WTC11 (cell line): ENCODE measurements around the gene EEF2. TPM values are rescaled to one million over a fixed set of nuclear protein-coding genes. Genes with fewer than 3 reads are reported as not detected.

ENCODE experiments used
- ATAC-seq: fragments of 200-7000 bp; cut with Tn5 transposase; 2 replicates; pipeline ENCODE4 v1.10.0; 2021; ENCODE audit warnings: mild to moderate bottlenecking, moderate library complexity
- CTCF ChIA-PET: fragments of 300-600 bp; sonication (Branson Sonifier 250); formaldehyde crosslinking; loops from one replicate; lab custom pipeline; 2021; ENCODE audit warnings: antibody characterized with exemption; lab: Charles Lee
- POLR2A ChIA-PET: fragments of 350-600 bp; sonication (Branson Sonifier 250); formaldehyde crosslinking; loops from one replicate; lab custom pipeline; 2021; ENCODE audit warnings: antibody characterized with exemption; lab: Charles Lee
- DNase-seq: peaks from one replicate; pipeline ENCODE4 v3.0.0; 2021; ENCODE audit warnings: low spot score
- H3K27ac Mint-ChIP-seq: 2 replicates; pipeline ENCODE4 v1.8.0; 2021; ENCODE audit warnings: mixed read lengths
- H3K27me3 Mint-ChIP-seq: 2 replicates; pipeline ENCODE4 v1.8.0; 2021; ENCODE audit warnings: low read depth, mild to moderate bottlenecking, moderate library complexity, mixed read lengths
- H3K36me3 Mint-ChIP-seq: 2 replicates; pipeline ENCODE4 v1.8.0; 2021; ENCODE audit warnings: mixed read lengths
- H3K4me1 Mint-ChIP-seq: 2 replicates; pipeline ENCODE4 v1.8.0; 2022; ENCODE audit warnings: mixed read lengths
- H3K4me3 Mint-ChIP-seq: 2 replicates; pipeline ENCODE4 v1.8.0; 2021; ENCODE audit warnings: mild to moderate bottlenecking, moderate library complexity, mixed read lengths
- H3K9me3 Mint-ChIP-seq: 2 replicates; pipeline ENCODE4 v1.8.0; 2021; ENCODE audit warnings: mixed read lengths
- ATF3 ChIP-seq: sonication (generic); formaldehyde crosslinking; conservative IDR thresholded peaks from 2 replicates; pipeline ENCODE4 v1.8.1; 2022; ENCODE audit warnings: mild to moderate bottlenecking, missing genetic modification reagents
- ATF6 ChIP-seq: sonication (generic); formaldehyde crosslinking; IDR thresholded peaks from 2 replicates; pipeline ENCODE4 v1.8.1; 2023; ENCODE audit warnings: mild to moderate bottlenecking, missing genetic modification reagents
- CBFB ChIP-seq: sonication (generic); formaldehyde crosslinking; IDR thresholded peaks from 2 replicates; pipeline ENCODE4 v1.8.1; 2022; ENCODE audit warnings: mild to moderate bottlenecking, low read depth, missing genetic modification reagents
- EMX1 ChIP-seq: fragments of 250-450 bp; sonication (Bioruptor Pico); IDR thresholded peaks from 2 replicates; pipeline ENCODE4 v1.8.0; 2021; ENCODE audit warnings: mild to moderate bottlenecking
- ESRRA ChIP-seq: sonication (generic); formaldehyde crosslinking; IDR thresholded peaks from 2 replicates; pipeline ENCODE4 v1.8.1; 2022; ENCODE audit warnings: mild to moderate bottlenecking, missing genetic modification reagents, borderline replicate concordance
- FOXJ3 ChIP-seq: sonication (generic); formaldehyde crosslinking; IDR thresholded peaks from 2 replicates; pipeline ENCODE4 v1.9.0; 2021; ENCODE audit warnings: missing genetic modification reagents, mild to moderate bottlenecking, borderline replicate concordance
- GRHL2 ChIP-seq: fragments of 250-450 bp; sonication (Bioruptor Pico); IDR thresholded peaks from 2 replicates; pipeline ENCODE4 v1.8.0; 2022; ENCODE audit warnings: mild to moderate bottlenecking, moderate library complexity; ENCODE audit not compliant: insufficient replicate concordance, severe bottlenecking
- HMGA2 ChIP-seq: fragments of 250-450 bp; sonication (Bioruptor Pico); IDR thresholded peaks from 2 replicates; pipeline ENCODE4 v1.4.0; 2021; ENCODE audit warnings: mild to moderate bottlenecking, moderate library complexity
- IRF2 ChIP-seq: sonication (generic); formaldehyde crosslinking; IDR thresholded peaks from 2 replicates; pipeline ENCODE4 v1.8.0; 2022; ENCODE audit warnings: low read depth, missing genetic modification reagents, borderline replicate concordance
- JUN ChIP-seq: sonication (generic); formaldehyde crosslinking; IDR thresholded peaks from 2 replicates; pipeline ENCODE4 v1.8.0; 2023; ENCODE audit warnings: mild to moderate bottlenecking, missing genetic modification reagents
- MAX ChIP-seq: sonication (generic); formaldehyde crosslinking; IDR thresholded peaks from 2 replicates; pipeline ENCODE4 v1.8.0; 2022; ENCODE audit warnings: mild to moderate bottlenecking, missing genetic modification reagents
- MYBL2 ChIP-seq: sonication (generic); formaldehyde crosslinking; IDR thresholded peaks from 2 replicates; pipeline ENCODE4 v1.8.1; 2023; ENCODE audit warnings: mild to moderate bottlenecking, moderate library complexity, missing genetic modification reagents
- NR2C2 ChIP-seq: sonication (generic); formaldehyde crosslinking; IDR thresholded peaks from 2 replicates; pipeline ENCODE4 v1.8.0; 2022; ENCODE audit warnings: mild to moderate bottlenecking, missing genetic modification reagents
- NR3C1 ChIP-seq: sonication (generic); formaldehyde crosslinking; conservative IDR thresholded peaks from 2 replicates; pipeline ENCODE4 v1.8.1; 2023; ENCODE audit warnings: low read depth, mild to moderate bottlenecking, missing genetic modification reagents
- PRRX2 ChIP-seq: fragments of 250-450 bp; sonication (Bioruptor Pico); IDR thresholded peaks from 2 replicates; pipeline ENCODE4 v1.8.0; 2021; ENCODE audit warnings: mild to moderate bottlenecking
- RELA ChIP-seq: sonication (generic); formaldehyde crosslinking; IDR thresholded peaks from 2 replicates; pipeline ENCODE4 v1.8.1; 2022; ENCODE audit warnings: missing genetic modification reagents, mild to moderate bottlenecking, borderline replicate concordance
- RORB ChIP-seq: fragments of 250-450 bp; sonication (Bioruptor Pico); IDR thresholded peaks from 2 replicates; pipeline ENCODE4 v1.9.0; 2021; ENCODE audit warnings: mild to moderate bottlenecking
- SMAD4 ChIP-seq: sonication (generic); formaldehyde crosslinking; IDR thresholded peaks from 2 replicates; pipeline ENCODE4 v1.8.0; 2022; ENCODE audit warnings: mild to moderate bottlenecking, missing genetic modification reagents
- TEAD1 ChIP-seq: sonication (generic); formaldehyde crosslinking; IDR thresholded peaks from 2 replicates; pipeline ENCODE4 v1.8.0; 2022; ENCODE audit warnings: mild to moderate bottlenecking, missing genetic modification reagents
- TEAD4 ChIP-seq: sonication (generic); formaldehyde crosslinking; IDR thresholded peaks from 2 replicates; pipeline ENCODE4 v1.8.0; 2022; ENCODE audit warnings: mild to moderate bottlenecking, missing genetic modification reagents
- USF1 ChIP-seq: sonication (generic); formaldehyde crosslinking; IDR thresholded peaks from 2 replicates; pipeline ENCODE4 v1.8.0; 2022; ENCODE audit warnings: mild to moderate bottlenecking, missing genetic modification reagents
- ZNF219 ChIP-seq: sonication (generic); formaldehyde crosslinking; IDR thresholded peaks from 2 replicates; pipeline ENCODE4 v1.8.0; 2023; ENCODE audit warnings: missing genetic modification reagents, mild to moderate bottlenecking, borderline replicate concordance
- ZNF263 ChIP-seq: sonication (generic); formaldehyde crosslinking; IDR thresholded peaks from 2 replicates; pipeline ENCODE4 v1.8.1; 2022; ENCODE audit warnings: low read depth, mild to moderate bottlenecking, moderate library complexity, missing genetic modification reagents
- ZNF281 ChIP-seq: sonication (generic); formaldehyde crosslinking; IDR thresholded peaks from 2 replicates; pipeline ENCODE4 v1.8.0; 2023; ENCODE audit warnings: mild to moderate bottlenecking, missing genetic modification reagents
- ZNF317 ChIP-seq: sonication (generic); formaldehyde crosslinking; IDR thresholded peaks from 2 replicates; pipeline ENCODE4 v1.8.1; 2023; ENCODE audit warnings: low read depth, mild to moderate bottlenecking, moderate library complexity, missing genetic modification reagents, borderline replicate concordance
- ZNF416 ChIP-seq: fragments of 250-450 bp; sonication (Bioruptor Pico); IDR thresholded peaks from 2 replicates; pipeline ENCODE4 v1.9.0; 2021; ENCODE audit warnings: mild to moderate bottlenecking, inconsistent platforms
- total RNA-seq: library from RNA; stranded (reverse); gene quantifications from 3 replicates; pipeline ENCODE4 v1.2.3, GENCODE V29; 2021

Gene EEF2
- total RNA-seq, 1 experiment from 2014 or later, result 3,572 TPM

GRCh38 chr19:4013886-4014540 lies 28.8 kb upstream of the EEF2 start:
- peaks cover 9% of the 10 kb centered on the region for H3K4me1 Mint-ChIP-seq
- ChIA-PET CTCF (no interaction called here), POLR2A (no interaction called here)
- H3K27me3 Mint-ChIP-seq, result no peaks in the 10 kb centered on the region
- H3K9me3 Mint-ChIP-seq, result no peaks in the 10 kb centered on the region
- ATAC-seq (no peak), DNase-seq (no peak)
- TF ChIP-seq MYBL2 (CRISPR knock-in tag), result no peak
- TF ChIP-seq RELA (CRISPR knock-in tag), result no peak
- no peak for TF ChIP-seq EMX1 (CRISPR knock-in tag)
- no peak for TF ChIP-seq ZNF416 (CRISPR knock-in tag)
- no peak for TF ChIP-seq MAX (CRISPR knock-in tag)
- TF ChIP-seq ZNF219 (CRISPR knock-in tag), result no peak
- no peak for TF ChIP-seq ZNF281 (CRISPR knock-in tag)
- TF ChIP-seq TEAD4 (CRISPR knock-in tag), result no peak
- no peak for TF ChIP-seq TEAD1 (CRISPR knock-in tag)
- no peak for TF ChIP-seq NR2C2 (CRISPR knock-in tag)
- no peak for TF ChIP-seq ATF6
- TF ChIP-seq GRHL2 (CRISPR knock-in tag), result no peak
- TF ChIP-seq CBFB (CRISPR knock-in tag), result no peak
- TF ChIP-seq ZNF317, result no peak
- TF ChIP-seq ZNF263, result no peak
- no peak for TF ChIP-seq JUN
- no peak for TF ChIP-seq USF1
- TF ChIP-seq ESRRA (CRISPR knock-in tag), result no peak
- no peak for TF ChIP-seq ATF3 (CRISPR knock-in tag)
- TF ChIP-seq FOXJ3 (CRISPR knock-in tag), result no peak
- no peak overlapping the region for H3K4me3 Mint-ChIP-seq
- H3K36me3 Mint-ChIP-seq, result peaks cover 6% of the 10 kb centered on the region
- H3K27ac Mint-ChIP-seq, result no peak overlapping the region

- POLR2A ChIA-PET, result no interaction called here
- ATAC-seq (no peak), DNase-seq (no peak)
- no peak for TF ChIP-seq HMGA2 (CRISPR knock-in tag)
- TF ChIP-seq IRF2 (CRISPR knock-in tag), result no peak
- no peak for TF ChIP-seq RORB (CRISPR knock-in tag)
- no peak for TF ChIP-seq NR3C1 (CRISPR knock-in tag)
- no peak for TF ChIP-seq PRRX2 (CRISPR knock-in tag)
- TF ChIP-seq SMAD4 (CRISPR knock-in tag), result no peak
- TF ChIP-seq ZNF281 (CRISPR knock-in tag), result no peak
- peaks cover 14% of the 10 kb centered on the region for H3K4me1 Mint-ChIP-seq
- no peak overlapping the region for H3K27ac Mint-ChIP-seq
- CTCF ChIA-PET, result no interaction called here
- H3K9me3 Mint-ChIP-seq, result no peaks in the 10 kb centered on the region
- no peaks in the 10 kb centered on the region for H3K27me3 Mint-ChIP-seq
- peaks cover 6% of the 10 kb centered on the region for H3K36me3 Mint-ChIP-seq
- H3K4me3 Mint-ChIP-seq, result no peak overlapping the region
Observed at GRCh38 chr19:4012975-4013634, 27.8 kb upstream of the EEF2 start.
